Limb (tissue), 2 donors: ENCODE measurements around the gene HS1BP3.

ENCODE experiments used
- DNase-seq, 2 donors: peaks; one replicate each; pipeline ENCODE4 v3.0.0-alpha.2; 2016; ENCODE audit errors: extremely low spot score in 2 of 2

HS1BP3 gene

DNA sequence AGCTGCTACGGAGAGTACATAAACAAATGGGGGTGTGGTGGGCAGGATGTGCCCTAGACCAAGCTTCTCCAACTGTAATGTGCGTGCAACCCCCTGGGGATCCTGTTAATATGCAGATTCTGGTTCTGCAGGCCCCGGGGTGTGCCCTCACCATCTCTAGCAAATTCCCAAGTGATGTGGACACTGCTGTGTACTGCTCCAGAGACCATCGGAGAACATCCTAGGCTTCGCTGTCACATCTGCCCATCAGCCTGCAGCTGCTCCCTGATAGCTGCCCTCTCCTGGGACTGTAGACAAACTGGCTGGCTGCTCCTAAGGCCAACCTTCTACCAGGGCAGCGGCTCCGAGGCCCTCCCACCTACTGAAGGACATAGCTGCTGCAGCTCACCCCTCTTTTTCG is 3.2 kb downstream of the HS1BP3 start:
- DNase-seq = no peak

- DNase-seq = no peak
Observed at GRCh38 chr2:20647211-20647610, 3.7 kb downstream of the HS1BP3 start.

DNA sequence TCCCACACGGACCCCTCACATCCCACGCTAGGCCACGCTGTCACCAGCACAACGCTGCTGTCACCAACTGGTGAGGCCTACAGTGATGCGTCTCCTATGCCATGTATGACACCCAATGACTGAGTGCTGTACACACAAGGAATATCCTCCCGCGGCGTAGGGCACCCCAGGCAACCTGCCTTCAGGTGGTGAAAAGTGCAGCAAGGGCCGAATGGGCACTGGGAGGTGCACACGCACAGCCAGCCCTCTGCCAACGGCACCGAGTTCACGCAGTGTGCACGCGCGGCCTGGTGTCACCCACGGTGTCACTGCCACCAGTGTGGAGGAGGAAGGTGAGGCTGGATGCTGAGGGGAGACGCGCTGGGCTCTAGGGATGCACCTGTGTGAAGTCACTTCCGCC is 4.5 kb downstream of the HS1BP3 start:
- DNase-seq = no peak

GRCh38 chr2:20645761-20646160 is 5.1 kb downstream of the HS1BP3 start:
- no peak for DNase-seq

- DNase-seq = no peak
Observed at GRCh38 chr2:20645301-20645701, 5.6 kb downstream of the HS1BP3 start.

DNA sequence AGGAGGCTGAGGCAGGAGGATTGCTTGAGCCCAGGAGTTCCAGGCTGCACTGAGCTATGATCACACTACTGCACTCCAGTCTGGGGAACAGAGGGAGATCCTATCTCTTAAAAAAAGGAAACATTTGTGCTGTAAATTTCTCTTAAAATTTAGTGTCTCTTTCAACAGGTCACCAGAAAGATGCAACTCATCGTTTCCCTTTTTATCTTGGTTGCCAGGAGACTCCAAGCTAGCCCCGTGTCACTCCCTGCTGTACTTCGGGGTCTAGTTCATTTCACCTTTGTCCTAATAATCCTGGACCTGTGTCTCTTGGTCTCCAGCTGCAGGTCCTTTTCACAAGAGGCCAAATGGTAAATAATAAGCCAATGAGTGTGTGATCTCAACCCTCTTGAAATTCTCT is 7.1 kb downstream of the HS1BP3 start:
- no peak for DNase-seq

DNA sequence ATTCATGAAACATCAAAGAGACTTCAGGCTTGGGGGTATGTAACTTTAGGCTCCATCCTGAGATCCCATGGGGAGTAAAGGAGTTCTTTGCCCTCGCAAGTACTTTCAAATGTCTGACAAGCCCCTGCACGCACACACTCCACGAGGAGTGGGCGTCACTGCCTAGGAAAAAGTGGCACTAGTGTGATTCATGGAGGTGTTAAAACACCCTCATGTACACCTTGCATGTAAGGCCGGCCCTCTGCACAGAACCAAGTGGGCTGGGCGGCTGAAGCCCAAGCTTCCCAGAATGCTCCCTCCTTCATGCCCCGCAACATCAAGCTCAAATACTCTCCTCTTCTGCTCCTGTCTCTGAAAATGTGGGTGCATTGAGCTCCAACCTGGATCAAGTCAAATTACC is 7.8 kb downstream of the HS1BP3 start:
- DNase-seq = no peak

DNA sequence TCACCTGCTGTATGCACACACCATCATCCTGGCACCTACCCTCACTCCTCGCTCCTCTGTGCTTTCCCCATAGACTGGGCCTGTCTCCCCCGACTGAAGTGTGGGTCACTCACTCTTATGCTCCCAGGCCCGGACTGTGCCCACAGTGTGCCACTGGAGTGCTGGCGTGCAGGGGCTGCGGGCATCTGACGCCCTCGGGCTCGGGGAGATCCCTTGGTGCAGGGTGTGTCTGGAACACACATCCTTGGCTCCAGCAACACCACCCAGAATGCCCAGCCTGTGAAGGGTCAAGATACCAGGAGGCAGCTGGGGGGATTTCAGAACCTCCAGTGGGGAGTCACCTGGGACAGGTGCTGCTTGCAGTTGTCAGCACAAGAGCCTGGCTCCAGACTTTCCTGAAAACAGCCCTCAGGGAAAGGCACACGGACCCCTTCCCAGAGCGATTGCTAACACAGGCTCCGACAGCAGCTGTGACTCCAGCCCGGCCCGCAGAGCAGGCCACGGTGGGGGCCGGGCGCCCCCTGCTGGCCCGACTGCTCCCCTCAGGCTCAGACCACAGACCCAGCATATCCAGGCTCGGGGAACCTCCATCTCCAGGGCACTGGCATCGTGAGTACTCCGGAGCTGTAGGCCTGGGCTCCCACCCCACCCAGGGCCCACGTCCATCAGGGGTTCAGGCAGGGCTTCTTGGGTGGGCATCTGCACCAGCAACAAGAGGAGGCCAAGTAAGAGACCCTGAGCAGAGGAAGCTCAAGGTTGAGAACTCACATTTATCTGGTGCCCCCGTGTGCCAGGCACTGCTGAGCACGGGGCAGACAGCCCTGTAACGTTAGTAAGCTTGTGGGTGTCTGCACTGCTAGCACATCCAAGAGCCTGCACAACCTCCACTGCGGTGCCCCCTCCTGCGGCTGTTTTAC is 8.6 kb downstream of the HS1BP3 start:
- DNase-seq = peak; percentile 76 to 92

DNA sequence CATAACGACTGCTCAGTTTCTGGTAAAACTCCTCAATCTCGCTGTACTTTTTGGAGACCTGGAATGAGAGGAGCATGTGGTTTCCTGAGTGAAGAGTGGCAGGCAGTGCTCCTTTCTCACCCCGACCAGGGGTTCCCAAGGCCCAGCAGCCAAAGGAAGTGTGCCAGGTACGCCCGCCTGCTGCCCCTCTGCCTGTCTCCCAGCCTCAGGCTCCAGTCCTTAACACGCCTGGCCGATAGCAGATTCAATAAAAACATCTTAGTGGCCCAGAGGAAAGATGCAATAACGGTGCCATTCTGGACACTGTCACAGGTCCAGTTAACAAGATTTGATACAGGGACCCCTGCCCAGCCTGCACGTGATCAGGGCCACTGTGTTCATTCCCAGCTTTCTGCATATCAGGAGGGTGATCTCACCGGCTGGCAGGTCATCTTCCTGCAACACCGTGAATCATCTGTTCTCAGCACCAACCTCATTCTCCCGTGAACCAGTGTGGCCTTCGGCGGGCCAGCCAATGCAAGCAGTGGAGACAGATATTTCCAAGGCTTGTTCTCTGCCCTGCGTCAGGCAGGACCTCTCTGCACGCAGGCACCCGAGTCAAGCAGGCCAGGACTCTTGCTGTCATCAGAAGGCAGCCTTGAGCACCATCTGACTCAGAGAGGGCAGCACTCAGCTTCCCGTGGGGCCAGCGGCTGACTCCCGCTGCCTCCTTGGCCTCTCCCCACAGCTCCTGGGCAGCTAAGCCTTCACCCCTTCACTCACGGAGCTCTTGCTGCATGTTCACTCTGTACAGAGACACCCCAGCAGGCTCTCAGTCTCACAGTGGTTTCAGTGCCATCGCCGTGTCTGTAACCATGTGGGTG is 9.5 kb downstream of the HS1BP3 start:
- DNase-seq = no peak

DNA sequence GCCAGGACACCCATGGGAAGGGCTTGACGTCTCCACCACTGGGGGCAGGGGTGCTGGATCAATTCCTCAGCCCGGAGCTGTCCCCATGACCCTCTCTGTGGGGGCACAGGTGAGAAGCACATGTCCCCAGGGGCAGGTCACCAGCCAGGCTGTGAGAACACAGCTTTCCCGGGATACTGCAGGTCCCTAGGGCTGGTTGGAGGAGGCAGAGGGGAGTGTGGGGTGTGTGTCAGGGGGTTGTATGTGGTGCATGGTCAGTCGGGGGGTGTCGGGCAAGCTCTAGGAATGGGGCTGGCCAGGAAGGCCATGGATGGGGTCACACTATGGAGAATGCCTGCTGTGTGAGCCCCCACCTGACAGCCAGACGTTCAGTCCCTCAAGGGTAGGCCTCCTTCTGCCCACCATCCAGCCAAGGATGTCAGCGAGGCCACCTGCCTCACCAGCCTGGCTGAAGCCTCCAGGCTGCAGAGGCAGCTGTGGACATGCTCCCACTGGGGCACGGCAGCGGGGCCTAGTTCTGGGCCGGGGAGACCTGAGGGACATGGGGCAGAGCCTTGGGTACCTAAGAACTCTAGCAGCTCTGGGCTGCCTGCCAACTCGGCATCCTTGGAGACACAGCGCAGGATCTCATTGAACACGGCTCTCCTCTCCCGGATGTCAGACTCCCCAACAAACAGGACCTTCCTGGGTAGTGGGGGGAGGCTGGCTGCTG is 10.3 kb downstream of the HS1BP3 start:
- DNase-seq = peak in 1 of 2 donors; percentile 55

DNA sequence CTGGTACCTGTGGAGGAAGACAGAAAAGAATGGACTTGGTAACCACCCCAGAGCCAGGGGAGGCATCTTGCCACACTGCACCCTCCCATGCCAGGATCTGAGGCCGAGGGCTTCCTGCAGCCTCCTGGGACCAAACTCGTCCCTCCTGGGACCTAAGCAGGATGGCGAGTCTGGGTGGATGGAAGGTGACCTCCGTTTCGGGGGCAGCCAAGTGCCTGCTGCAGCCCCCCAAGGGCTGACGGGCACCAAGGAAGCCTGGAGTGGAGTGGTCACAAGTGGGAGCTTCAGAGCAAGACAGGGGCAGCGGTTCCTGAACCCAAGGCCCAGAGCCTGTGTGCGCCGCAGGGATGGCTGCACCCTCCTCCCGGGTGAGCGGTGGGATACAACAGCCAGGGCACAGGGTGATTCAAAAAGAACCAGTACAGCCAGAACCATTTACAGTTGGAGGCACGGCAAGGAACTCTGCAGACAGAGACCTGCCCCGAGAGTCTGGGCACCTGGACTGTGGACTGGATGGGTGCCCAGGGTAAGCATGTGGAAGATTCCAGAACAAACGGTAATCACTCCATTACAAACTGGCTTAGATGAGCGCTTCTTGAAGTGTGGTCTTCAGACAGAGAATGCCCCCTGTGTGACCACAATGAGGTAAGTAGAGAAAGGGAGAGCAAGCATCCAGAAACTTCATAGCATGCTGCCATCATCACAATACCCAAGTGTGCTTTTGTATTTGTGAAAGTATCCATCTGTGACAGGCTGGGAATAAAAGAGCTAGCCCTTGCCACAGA is 12.1 kb downstream of the HS1BP3 start:
- DNase-seq = no peak

GRCh38 chr2:20638014-20638413 is 12.9 kb downstream of the HS1BP3 start:
- no peak for DNase-seq

DNA sequence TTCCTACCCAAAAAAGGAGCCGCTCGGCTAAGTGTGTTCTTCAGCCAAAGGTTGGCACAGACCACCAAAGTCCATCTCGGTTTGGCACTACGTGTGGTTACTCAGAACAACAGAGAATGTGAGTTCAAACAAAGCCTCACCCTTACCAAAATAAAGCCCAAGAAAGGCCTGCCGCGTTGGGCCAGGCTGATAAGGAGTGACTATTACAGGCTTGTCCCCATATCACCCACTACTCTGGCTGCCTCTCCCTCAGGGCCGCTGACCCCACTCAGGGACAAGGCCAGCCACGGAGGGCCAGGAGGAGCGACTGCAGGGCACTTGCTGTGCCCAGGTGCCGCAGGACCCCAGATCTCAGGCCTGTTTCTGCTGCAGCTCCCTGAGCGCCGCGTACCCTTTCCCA is 13.8 kb downstream of the HS1BP3 start:
- no peak for DNase-seq

DNA sequence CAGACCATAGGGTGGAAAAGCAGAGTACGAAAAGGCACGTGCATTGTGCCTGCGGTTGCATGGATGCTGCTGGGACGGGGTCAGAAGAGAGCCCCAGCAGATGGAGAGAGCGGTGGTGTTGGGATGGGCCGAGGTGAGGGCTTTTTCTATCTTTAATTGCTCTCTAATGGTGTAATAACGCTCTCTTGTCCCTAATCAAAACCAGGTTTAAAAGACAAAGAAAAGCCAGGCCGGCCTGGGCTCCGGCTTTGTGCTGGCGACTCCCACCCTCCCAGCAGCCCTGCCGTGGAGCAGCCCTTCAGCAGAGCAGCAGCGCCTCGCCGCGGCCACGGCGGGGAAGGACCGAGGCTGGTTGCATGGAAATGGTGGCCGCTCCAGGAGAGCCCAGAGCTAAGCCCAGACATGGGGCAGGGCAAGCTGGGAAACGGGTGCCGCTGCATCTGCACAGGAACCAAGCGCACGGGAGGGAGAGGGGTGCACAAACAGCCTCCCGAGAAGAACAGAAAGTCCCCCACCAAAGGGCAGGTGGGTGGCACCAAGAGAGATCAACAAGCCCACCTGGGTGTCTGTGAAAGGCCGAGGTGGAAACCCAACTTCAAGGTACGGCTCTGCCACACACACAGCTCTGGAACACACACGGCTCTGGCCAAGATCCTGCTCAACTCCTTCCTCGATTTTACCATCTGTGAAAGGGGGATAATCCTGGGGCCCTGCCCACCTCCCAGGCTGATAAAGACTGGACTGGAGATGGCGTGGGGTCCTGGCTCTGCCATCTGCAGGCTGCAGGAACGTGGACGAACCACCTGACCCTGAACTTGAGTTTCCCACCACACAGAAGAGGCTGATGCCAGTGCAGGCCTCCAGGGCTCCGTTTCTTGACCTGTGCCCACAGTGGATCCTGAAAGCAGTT is 15.0 kb downstream of the HS1BP3 start:
- peak; percentile 80 to 96 for DNase-seq

DNA sequence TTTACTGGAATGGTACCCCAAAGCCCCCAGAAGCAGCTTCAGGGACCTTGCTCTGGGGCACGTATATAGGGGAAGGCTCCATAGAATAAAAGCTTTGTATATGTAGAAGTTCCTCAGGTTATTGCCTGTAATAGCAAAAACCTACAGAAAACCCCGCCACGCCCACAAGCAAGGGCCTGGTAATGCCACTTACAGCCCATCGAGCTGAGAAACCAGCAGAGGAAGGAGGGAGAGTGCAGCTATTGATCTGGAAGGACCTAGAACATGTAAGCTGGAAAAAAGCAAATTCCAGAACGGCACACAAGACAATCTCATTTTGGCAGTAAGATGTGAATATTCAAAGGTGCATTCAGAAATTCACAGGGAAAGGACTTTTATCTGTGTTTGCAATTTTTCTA is 15.8 kb downstream of the HS1BP3 start:
- no peak for DNase-seq

DNA sequence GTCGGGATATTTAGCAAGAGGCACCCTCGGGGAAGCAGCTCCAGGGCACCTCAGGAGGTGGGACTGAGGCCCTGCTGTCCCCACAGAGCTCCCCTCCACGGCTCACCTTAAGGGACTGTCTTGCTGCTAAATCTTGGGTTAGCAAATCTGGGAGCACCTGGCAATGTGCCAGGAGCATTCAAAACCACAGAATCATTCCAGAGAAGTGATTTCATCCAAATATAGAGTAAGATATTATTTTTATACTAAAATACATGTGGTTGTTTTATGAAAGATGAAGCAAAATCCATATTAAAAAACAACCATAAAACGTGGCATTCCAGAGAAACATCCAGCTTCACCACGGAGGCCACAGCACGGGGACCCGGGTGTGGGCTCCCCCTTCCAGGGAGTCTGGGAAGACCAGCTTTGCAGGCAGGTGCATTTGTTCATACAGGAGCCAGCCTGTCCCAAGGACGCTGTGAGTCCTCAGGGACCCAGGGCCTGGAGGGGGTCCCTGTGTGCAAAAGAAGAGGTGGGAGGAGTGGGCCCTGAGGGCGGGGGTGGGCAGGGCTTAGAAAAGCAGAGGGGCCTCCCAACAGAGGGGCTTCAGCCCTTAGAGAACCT is 16.3 kb downstream of the HS1BP3 start:
- peak in 1 of 2 donors; percentile 57 for DNase-seq

- peak in 1 of 2 donors; percentile 51 for DNase-seq
Observed at GRCh38 chr2:20633794-20634506, 16.9 kb downstream of the HS1BP3 start.

DNA sequence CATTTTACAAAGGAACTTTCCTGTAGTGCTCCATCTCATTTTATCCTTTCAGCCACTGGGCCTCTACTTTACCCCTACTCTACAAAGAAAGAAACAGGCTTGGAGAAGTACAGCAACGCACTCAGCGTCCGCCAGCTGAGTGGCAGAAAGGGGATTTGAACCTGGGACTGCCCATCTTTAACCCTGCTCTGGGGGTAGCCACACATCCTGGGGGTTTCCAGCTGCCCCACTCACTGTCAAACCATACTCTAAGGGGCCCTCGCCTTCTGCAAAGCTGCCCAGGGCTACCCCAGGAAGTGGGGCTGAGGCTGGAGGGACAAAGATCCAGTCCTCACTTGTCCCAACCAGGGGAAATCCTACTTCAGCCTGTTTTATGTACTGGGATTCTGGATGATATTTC is 17.9 kb downstream of the HS1BP3 start:
- no peak for DNase-seq

GRCh38 chr2:20632446-20632990 is 18.4 kb downstream of the HS1BP3 start:
- no peak for DNase-seq
